ENCODE data around the gene RHOT1.
"Not testable (repeated sequence)": the region's sequence is repeated elsewhere in the genome, so short reads cannot be mapped to it uniquely, and the experiment has no call there.

Gene RHOT1

GRCh38 chr17:32240750-32241149 lies 98.4 kb downstream of the RHOT1 start:
- DNase-seq, result no peak

- no peak for DNase-seq
Observed at GRCh38 chr17:32241640-32242039, 99.3 kb downstream of the RHOT1 start.

GRCh38 chr17:32249475-32249874 lies 107.2 kb downstream of the RHOT1 start:
- no peak for DNase-seq

GRCh38 chr17:32253117-32253611 lies 110.9 kb downstream of the RHOT1 start:
- peak; percentile 61 for DNase-seq

DNA sequence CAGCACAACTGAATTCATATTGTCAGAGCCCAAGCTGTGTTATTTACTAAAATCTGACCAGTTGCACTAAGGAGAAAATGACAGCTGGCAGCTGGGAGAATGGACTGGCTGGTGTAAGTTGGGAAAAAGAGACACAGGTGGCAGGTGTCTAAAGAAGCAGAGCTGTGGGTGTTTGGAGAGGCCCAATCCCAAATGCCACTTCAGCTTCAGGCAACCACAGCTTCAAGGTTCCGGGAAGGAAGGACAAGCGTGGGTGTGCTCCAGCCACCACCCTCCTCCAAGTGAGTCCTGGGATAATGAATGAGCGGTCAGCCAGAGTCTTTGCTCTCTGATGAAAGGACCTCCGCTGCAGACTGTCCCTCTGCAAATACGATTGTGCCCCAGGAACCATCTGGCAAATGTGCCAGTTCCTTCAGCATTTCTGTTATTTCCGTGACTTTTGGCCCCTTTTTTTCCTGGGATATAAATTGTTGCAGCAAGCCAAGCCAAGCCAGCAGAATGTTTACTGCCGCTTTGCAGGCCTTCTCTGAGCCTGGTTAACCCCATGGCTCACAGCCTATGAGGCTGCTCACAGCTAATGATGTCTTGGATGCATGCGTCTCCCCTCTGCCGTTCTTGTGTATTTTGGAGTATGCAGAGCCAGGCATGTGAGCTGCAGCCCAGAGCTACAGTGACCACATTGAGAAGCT lies 113.9 kb downstream of the RHOT1 start:
- no peak for DNase-seq

GRCh38 chr17:32256701-32257019 lies 114.4 kb downstream of the RHOT1 start:
- no peak for DNase-seq

DNA sequence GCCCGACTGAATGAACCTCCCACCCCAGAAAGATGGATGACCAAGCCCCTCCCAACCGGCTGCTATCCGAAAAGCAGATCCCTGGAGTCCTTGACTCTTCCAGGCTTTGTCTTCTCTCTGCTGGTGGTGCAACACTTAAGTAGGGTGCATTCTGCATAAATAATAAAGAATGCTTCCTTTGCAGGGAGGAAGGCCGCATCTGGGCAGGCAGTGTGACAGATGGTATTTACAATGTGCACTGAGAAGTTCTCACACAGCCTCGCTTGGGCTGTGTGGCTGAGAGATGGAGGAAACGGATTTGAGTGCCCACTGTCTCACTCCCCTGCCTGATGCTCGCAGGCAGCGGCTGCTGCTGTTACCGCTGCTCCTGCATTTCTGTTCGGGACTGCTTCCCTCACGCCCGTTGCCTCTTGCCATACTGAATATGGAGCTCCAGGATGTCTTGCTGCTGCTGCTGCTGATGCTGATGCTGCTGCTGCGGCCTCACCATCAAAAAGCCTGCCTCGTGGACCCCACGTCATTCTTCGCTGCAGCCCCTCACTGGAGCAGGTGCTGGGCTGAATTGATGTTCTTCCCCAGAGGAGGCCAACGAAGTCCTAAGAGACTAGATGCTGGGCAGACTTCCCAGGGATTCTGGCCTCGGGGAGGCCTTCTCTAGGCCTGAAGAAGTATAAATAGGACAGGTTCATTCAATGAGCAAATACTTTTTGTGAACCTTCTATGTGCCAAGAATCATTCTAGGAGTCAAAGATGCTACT lies 116.3 kb downstream of the RHOT1 start:
- no peak for DNase-seq

DNA sequence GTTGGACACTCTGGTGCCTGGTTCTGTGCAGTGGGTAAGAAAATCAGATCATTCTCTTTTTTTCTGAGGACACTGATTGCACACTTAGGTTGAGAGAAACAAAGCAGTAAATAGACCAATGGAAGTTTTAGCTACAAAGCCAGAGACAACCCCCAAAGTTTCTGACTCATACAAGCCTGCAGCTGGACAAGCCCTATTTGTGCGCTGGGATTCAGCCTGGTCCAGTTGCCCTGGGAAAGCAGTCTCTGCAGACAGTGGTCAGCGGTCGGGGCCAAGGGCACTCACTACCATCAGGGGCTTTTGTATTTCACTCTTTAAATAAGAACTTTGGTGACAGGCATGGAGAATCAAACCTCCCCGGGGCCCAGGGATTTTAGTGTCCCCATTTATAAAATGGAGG lies 117.3 kb downstream of the RHOT1 start:
- no peak for DNase-seq

DNA sequence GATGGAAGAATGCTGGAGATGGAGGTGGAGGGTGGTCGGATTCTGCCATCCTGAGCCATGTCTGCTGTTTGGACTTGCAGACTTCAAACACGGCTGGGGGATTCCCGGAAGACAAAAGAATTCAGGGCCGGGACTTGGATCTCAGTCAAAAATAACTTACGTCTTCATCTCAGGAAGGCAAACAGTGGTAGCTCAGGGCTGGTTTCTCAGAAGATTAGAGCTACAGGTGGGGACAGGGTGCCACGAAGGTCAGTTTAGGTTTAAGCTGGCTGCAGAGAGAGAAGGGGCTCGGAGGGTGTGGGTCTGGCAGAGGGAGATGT lies 119.1 kb downstream of the RHOT1 start:
- no peak for DNase-seq

DNA sequence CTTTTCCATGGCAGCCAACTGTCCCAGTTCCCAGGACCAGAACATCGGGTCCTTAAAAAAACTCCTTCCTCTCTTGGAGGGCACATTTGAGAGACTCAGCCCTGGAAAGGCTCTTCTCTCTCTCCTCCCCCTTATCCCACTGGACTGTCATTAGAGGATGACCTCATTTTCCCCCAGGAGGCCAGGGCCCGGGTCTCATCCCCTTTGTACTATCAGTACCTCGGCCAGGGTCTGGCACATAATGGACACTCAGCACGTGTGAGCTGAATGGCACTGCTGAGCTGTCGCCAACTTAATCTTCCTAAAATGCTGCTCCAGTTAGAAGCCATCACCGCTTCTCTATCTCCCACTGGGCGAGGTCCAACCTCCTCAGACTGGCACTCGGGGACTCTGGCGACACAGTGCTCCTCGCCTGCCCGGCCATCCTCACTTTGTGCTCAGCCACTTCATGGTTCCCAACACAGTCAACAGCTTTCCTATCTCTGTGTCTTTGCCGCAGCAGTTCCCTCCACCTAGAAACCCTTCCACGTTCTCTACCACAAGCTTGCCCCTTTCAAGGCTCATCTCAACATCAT lies 119.7 kb downstream of the RHOT1 start:
- DNase-seq, result no peak

DNA sequence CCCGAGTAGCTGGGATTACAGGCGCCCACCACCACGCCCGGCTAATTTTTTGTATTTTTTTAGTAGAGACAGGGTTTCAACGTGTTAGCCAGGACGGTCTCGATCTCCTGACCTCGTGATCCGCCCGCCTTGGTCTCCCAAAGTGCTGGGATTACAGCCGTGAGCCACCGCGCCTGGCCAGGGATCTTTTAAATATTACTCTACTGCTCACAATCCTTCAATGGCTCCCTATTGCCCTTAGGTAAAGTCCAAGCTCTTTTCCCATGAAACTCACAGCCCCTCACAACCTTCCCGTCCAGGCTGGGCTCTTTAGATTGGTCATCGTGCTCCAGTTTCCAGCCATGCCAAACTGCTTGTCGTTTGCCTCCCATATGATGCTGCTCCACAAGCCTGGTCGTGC lies 121.2 kb downstream of the RHOT1 start:
- not testable (repeated sequence) for DNase-seq

DNA sequence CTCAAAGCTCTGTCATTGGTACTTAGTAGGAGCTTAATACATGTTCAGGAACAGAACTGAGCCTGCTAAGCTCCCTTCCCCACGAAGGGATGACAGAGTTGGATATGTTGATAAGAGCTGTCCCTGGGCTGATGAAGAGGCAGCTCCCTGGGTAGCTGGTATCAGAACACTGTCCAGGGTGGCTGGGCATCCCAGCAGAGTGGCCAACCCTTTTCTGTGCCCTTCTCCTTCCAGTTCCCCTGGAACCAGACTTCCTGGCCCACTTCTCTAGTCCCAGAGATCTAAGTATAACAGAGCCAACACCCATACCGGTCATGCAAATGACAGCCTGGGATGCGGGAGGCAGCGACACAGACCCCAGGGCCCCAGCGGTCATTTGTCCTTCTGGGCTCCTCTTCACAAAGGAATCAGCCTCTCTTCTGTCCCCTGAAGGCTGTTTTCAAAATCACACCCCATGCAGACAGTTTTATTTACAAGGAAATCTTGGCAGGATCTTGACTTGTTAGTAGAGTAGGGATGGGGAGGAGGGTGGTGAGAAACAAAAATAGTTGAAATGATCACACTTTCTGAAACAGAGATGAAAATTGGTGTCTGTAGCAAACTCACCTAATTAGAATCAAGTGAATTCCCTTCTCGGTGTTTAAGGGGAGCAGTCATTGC lies 122.0 kb downstream of the RHOT1 start:
- no peak for DNase-seq

DNA sequence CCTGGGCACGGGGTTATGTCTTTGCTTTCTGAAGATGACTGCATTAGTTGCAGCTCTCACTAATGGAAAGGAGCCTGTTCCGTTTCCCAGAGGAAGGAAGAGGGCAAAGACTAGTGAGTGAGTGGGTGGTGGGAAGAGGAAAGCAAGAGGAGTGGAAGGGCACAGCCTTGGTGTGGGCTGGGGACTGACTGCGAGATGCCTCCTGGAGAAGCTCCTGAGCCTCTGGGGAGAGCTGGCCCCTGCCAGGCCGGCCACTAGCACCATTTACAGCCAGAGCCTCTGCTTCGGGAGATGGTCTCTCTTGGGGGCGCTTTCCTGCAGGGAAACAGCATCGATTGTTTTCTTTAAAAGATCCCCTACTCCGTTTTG lies 122.5 kb downstream of the RHOT1 start:
- DNase-seq, result no peak

DNA sequence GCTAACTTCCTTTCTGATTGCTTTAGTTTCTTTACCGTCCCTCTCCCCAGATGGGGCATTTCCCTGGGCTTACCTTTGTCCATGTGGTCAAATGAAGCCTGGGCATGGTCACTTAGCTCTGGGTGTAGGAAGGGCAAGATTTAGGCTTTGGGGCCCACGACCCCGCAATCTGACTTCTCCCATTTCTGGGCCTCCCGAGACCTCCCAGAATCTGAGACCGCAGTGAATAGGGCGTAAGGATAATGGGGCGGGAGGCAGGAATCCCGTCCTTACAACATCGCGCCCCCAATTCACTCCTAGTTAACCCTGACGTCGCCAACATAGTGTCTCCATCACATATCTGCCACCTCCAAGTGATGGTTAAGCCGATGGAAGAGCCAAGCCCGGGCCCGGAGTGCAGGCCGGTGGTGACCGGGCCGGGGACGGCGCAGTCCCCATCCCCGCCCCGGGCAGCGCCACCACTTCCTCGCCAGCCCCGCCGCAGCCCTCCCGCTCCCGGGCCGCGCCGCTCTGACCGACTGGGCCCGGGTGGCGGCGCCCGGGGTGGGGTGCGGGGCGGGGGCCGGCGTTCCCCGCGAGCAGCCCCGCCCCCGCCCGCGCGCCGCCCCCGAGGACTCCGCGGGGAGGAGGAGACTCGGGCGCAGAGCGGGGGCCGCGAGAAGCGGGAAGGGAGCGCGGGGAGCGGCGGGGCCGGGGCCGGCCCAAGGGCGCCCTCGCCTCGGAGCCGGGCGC lies 123.1 kb downstream of the RHOT1 start, which contains the start of gene RHBDL3:
RHBDL3 (plus strand) TSS at position 641 of the 732 bp plus-strand sequence. CDS start 358 bp downstream, outside the sequence.
- DNase-seq, result peak; percentile 17

- DNase-seq, result no peak
Observed at GRCh38 chr17:32266051-32266388, 123.7 kb downstream of the RHOT1 start.

- DNase-seq, result peak; percentile 15
Observed at GRCh38 chr17:32266389-32267301, 124.3 kb downstream of the RHOT1 start.

GRCh38 chr17:32267690-32268205 lies 125.4 kb downstream of the RHOT1 start:
- DNase-seq, result peak; percentile 13

DNA sequence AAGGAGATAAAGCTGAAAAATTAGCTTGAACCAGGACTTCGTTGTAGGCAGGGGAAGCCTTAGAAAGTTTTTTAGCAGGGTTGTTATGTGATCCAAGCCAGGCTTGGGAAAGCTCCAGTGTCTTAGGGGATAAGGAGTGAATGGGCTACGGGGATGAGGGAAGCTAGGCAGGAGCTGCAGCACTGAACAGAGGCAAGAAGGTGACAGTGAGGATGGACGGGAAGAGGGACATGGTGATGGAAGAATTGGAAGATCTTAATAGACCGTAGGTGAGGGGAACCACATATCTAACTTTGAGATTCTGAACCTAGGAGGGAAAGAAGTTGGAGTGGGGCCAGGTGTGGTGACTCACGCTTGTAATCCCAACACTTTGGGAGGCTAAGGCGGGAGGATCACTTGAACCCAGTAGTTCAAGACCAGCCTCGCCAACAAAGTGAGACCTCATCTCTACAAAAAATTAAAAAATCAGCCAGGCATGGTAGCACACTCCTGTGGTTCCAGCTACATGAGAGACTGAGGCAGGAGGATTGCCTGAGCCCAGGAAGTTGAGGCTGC lies 126.5 kb downstream of the RHOT1 start:
- DNase-seq, result no peak

GRCh38 chr17:32269377-32269776 lies 127.1 kb downstream of the RHOT1 start:
- DNase-seq, result no peak

- DNase-seq, result no peak
Observed at GRCh38 chr17:32271844-32272243, 129.5 kb downstream of the RHOT1 start.

- DNase-seq, result no peak
Observed at GRCh38 chr17:32274101-32274500, 131.8 kb downstream of the RHOT1 start.
